ENCODE results near the gene DOCK6. TPM values are rescaled to one million over a fixed set of nuclear protein-coding genes. Genes with fewer than 3 reads are reported as not detected.

Gene DOCK6
- total RNA-seq, 4 donors from 2014 or later: 19.7 to 94.0 (median 33.3) TPM

DNA sequence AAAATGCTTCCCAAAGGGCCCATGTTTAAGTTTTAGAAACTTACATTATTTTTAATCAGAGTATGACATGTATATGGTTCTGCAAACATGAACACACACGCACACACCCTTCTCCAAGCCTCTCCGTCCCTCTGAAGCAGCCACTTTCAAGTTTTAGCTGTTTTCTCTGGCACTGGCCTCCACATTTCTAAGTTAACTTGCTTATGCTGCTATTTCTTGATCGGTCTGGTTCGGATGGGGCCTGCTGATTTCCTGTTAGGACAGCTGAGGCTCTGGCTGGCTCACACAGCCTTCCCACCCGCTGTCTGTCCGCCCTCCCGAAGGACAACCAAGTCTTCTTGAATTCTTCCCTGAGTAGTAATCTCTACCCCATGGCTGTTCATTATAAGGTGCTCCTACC, 111.1 kb downstream of the DOCK6 start:
- Histone ChIP-seq H3K27ac (peak overlapping the region; percentile 57 to 80 (median 76)), H3K27me3 (no peaks in the 10 kb centered on the region), H3K36me3 (no peaks in the 10 kb centered on the region), H3K4me3 (no peak overlapping the region), H3K4me1 (peaks cover 12 to 60% (median 25%) of the 10 kb centered on the region in 3 donors), H3K9me3 (no peaks in the 10 kb centered on the region)
- TF ChIP-seq, protein P1, sequence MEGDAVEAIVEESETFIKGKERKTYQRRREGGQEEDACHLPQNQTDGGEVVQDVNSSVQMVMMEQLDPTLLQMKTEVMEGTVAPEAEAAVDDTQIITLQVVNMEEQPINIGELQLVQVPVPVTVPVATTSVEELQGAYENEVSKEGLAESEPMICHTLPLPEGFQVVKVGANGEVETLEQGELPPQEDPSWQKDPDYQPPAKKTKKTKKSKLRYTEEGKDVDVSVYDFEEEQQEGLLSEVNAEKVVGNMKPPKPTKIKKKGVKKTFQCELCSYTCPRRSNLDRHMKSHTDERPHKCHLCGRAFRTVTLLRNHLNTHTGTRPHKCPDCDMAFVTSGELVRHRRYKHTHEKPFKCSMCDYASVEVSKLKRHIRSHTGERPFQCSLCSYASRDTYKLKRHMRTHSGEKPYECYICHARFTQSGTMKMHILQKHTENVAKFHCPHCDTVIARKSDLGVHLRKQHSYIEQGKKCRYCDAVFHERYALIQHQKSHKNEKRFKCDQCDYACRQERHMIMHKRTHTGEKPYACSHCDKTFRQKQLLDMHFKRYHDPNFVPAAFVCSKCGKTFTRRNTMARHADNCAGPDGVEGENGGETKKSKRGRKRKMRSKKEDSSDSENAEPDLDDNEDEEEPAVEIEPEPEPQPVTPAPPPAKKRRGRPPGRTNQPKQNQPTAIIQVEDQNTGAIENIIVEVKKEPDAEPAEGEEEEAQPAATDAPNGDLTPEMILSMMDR (IDR thresholded peaks at IDR 0.05): no peak
- TF ChIP-seq POLR2A (IDR thresholded peaks at IDR 0.05): no peak
- WGBS, 2 donors: 43 to 57% methylated on average over 7 of the region's 7 CpGs
- intact Hi-C loops (cut with DNase I): no loop called here
- DNase-seq: no peak

Other genes starting within 250 kb of the DOCK6 start
- gene LDLR, start 173.1 kb downstream of the DOCK6 start, total RNA-seq: 100 to 1,000 TPM in 3 of 4 donors, 10 to 100 TPM in 1; 58.9 to 207 (median 149) TPM
- gene SPC24, start 106.7 kb downstream of the DOCK6 start, total RNA-seq: 10 to 100 TPM in 1 of 4 donors, 1 to 10 TPM in 3; 2.9 to 10.9 (median 6.3) TPM
- 100 to 1,000 TPM in 1 of 4 donors, 10 to 100 TPM in 3; 29.3 to 287 (median 57.1) TPM for gene KANK2, start 65.0 kb downstream of the DOCK6 start, total RNA-seq
- gene ANGPTL8, start 22.9 kb downstream of the DOCK6 start, total RNA-seq: not detected
- gene TSPAN16, start 33.6 kb upstream of the DOCK6 start, total RNA-seq: not detected
- 10 to 100 TPM; 55.9 to 90.4 (median 73.8) TPM for gene RAB3D, start 77.1 kb upstream of the DOCK6 start, total RNA-seq
- gene TMEM205, start 83.7 kb upstream of the DOCK6 start, total RNA-seq: 100 to 1,000 TPM in 2 of 4 donors, 10 to 100 TPM in 2; 80.1 to 173 (median 129) TPM
- gene CCDC159, start 84.0 kb upstream of the DOCK6 start, total RNA-seq: 10 to 100 TPM in 1 of 4 donors, 1 to 10 TPM in 3; 5.7 to 17.7 (median 8.0) TPM
- gene PLPPR2, start 92.9 kb upstream of the DOCK6 start, total RNA-seq: 10 to 100 TPM in 1 of 4 donors, 1 to 10 TPM in 3; 5.1 to 14.2 (median 9.7) TPM
- 1 to 10 TPM; 1.0 to 2.9 (median 1.3) TPM for gene SWSAP1, start 112.1 kb upstream of the DOCK6 start, total RNA-seq
- gene EPOR, start 121.8 kb upstream of the DOCK6 start, total RNA-seq: 1 to 10 TPM in 2 of 4 donors, under 1 TPM in 2; 0.35 to 6.2 (median 1.0) TPM
- gene RGL3, start 156.8 kb upstream of the DOCK6 start, total RNA-seq: 1 to 10 TPM in 1 of 4 donors, under 1 TPM in 3; 0.22 to 1.9 (median 0.45) TPM
- 1 to 10 TPM in 1 of 4 donors, under 1 TPM in 1, not detected in 2; 0.19 to 8.8 TPM for gene ODAD3, start 172.6 kb upstream of the DOCK6 start, total RNA-seq
- 100 to 1,000 TPM in 1 of 4 donors, 10 to 100 TPM in 3; 64.1 to 107 (median 99.1) TPM for gene PRKCSH, start 173.1 kb upstream of the DOCK6 start, total RNA-seq
- not detected for gene ELAVL3, start 218.5 kb upstream of the DOCK6 start, total RNA-seq
- 10 to 100 TPM in 1 of 4 donors, 1 to 10 TPM in 3; 3.6 to 10.2 (median 5.0) TPM for gene ZNF653, start 243.3 kb upstream of the DOCK6 start, total RNA-seq